Lower lobe of right lung (tissue), 2 donors: ENCODE data around the gene KCNG1. TPM values are rescaled to one million over a fixed set of nuclear protein-coding genes. Genes with fewer than 3 reads are reported as not detected.
"Not testable (repeated sequence)": the region's sequence is repeated elsewhere in the genome, so short reads cannot be mapped to it uniquely, and the experiment has no call there.

Source experiments
- ATAC-seq, 2 donors: fragments of 200-7000 bp; cut with Tn5 transposase; one replicate each; pipeline ENCODE4 v1.9.1; 2020 to 2022; ENCODE audit warnings: mild to moderate bottlenecking in 2 of 2, moderate library complexity in 2 of 2
- DNase-seq: peaks from one replicate; pipeline ENCODE4 v3.0.0-alpha.2; 2020
- H3K27ac ChIP-seq: fragments of 200-600 bp; one replicate; pipeline ENCODE4 v1.8.0; 2022
- H3K27me3 ChIP-seq: fragments of 200-600 bp; one replicate; pipeline ENCODE4 v1.8.0; 2022; ENCODE audit warnings: low read depth
- H3K36me3 ChIP-seq: fragments of 200-600 bp; one replicate; pipeline ENCODE4 v1.8.0; 2022; ENCODE audit warnings: mild to moderate bottlenecking
- H3K4me1 ChIP-seq: fragments of 200-600 bp; one replicate; pipeline ENCODE4 v1.8.0; 2022
- H3K4me3 ChIP-seq: fragments of 200-600 bp; one replicate; pipeline ENCODE4 v1.8.0; 2022; ENCODE audit warnings: mild to moderate bottlenecking
- H3K9me3 ChIP-seq: fragments of 200-600 bp; one replicate; pipeline ENCODE4 v1.8.0; 2022
- intact Hi-C: fragments of 100-400 bp; cut with DNase I; formaldehyde crosslinking; loops from one replicate; pipeline ENCODE4 v1.11.0; 2022
- total RNA-seq: library from RNA; stranded (reverse); fragmentation: NEBNext Ultra II Directional; extraction: Animal tissue kit (Norgen Biotek cat#: 25700); gene quantifications from one replicate; pipeline ENCODE4 v1.2.1, GENCODE V29; 2021
- TF ChIP-seq, protein P1 (sequence below): fragments of 200-600 bp; IDR thresholded peaks from one replicate; pipeline ENCODE4 v1.8.0; 2022; ENCODE audit warnings: antibody characterized with exemption, mild to moderate bottlenecking
- donor health status: DM: no; HTN: yes; CAD: no; lungs with severe emphysema.

The KCNG1 gene
- total RNA-seq, 1 donor from 2014 or later: not detected

DNA sequence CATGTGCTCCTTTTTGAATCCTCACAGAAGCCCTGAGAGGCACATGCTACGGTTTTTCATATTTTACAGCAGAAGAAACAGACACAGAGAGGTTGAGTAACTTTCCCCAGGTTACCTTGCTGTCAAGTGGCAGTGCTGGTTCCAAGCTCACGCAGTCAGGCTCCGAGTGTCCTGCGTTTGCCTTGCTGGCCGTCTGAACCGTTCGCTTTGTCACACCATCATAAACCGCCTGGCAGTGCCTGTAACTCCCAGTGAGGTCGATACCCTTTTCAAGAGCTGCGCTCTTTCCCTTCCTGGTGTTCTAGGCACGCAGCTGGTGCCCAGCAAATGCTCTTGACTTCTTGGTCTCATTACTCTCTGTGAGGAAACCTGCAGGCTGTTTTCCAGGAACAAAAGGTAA is 31.3 kb upstream of the KCNG1 start:
- intact Hi-C loops: no loop called here
- Histone ChIP-seq H3K27ac (no peak overlapping the region), H3K9me3 (no peaks in the 10 kb centered on the region), H3K4me1 (no peaks in the 10 kb centered on the region), H3K36me3 (no peaks in the 10 kb centered on the region), H3K27me3 (peaks cover 29% of the 10 kb centered on the region), H3K4me3 (no peak overlapping the region)
- no peak for DNase-seq
- no peak for ATAC-seq
- TF ChIP-seq, protein P1, sequence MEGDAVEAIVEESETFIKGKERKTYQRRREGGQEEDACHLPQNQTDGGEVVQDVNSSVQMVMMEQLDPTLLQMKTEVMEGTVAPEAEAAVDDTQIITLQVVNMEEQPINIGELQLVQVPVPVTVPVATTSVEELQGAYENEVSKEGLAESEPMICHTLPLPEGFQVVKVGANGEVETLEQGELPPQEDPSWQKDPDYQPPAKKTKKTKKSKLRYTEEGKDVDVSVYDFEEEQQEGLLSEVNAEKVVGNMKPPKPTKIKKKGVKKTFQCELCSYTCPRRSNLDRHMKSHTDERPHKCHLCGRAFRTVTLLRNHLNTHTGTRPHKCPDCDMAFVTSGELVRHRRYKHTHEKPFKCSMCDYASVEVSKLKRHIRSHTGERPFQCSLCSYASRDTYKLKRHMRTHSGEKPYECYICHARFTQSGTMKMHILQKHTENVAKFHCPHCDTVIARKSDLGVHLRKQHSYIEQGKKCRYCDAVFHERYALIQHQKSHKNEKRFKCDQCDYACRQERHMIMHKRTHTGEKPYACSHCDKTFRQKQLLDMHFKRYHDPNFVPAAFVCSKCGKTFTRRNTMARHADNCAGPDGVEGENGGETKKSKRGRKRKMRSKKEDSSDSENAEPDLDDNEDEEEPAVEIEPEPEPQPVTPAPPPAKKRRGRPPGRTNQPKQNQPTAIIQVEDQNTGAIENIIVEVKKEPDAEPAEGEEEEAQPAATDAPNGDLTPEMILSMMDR: no peak

DNA sequence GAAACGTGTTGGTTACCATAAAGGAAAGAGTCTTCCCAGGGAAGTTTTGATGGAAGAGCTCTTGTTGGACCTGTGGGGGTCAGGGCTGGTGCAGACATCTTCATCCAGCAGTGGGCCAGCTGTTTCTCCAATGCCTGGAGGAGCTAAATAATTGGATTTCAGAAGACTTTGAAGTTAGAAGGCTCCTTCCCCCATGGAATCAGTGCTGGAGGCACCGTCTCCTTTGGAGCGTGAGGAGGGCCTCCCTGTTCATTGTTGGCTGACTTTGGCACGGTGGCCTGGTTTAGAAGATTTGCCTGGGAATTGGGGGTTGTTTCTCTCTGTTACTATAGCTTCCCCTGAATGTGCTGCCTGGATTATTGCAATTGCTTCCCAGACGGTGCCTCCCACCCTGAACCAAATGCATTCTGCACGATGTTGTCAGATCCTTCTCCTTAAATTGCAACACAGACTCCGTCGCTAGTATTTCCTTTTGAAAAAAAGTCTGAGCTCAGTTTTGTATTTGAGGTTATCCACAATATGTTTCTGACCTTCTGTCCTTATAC is 27.7 kb upstream of the KCNG1 start:
- no peaks in the 10 kb centered on the region for H3K9me3 ChIP-seq
- peaks cover 9% of the 10 kb centered on the region for H3K27me3 ChIP-seq
- no peak overlapping the region for H3K27ac ChIP-seq
- intact Hi-C loops: no loop called here
- DNase-seq (no peak), ATAC-seq (no peak)
- no peaks in the 10 kb centered on the region for H3K36me3 ChIP-seq
- no peaks in the 10 kb centered on the region for H3K4me1 ChIP-seq
- TF ChIP-seq, protein P1: no peak
- H3K4me3 ChIP-seq: no peak overlapping the region

DNA sequence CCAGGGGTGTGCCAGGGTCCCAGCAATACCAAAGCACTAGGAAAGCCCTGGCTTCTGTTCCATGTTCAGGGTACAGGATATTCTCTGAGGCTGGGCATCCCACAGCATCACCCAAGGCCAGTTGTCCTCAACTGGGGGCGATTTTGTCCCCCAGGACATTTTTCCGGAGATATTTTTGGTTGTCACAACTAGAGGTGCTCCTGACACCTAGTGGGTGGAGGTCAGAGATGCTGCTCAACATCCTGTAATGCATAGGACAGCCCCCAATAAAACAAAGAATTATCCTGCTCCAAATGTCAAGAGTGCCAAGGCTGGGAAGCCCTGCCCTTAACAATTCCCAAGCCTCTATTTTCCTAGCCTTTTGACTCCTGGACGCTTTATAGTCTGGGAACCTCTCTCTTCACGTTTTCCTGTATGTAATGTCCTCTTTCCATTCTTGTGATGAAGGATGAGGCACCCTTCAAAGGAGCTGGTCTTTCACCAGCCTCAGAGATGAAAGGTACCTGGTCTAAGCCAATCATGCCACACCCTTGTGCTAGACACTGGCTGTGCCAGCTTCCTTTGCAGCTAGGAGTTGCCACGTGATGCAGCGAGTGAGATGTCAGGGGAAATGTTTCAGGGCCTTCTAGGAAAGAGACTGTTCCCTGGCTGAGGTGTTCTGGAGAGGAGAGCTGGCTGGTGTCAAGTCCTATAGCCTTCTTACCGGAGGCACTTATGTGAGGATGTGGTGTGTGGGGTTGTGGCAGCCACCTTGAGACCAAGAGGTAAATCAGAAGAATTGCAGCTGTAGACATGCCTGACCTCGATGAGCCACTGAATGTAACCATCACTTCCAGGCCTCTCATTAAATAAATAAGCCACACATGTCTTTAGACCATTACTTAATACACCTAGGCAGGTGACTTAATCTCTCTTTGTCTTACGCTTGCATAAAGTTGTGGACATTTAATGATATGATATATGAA is 23.4 kb upstream of the KCNG1 start:
- ATAC-seq (no peak), DNase-seq (no peak)
- intact Hi-C loops: no loop called here

DNA sequence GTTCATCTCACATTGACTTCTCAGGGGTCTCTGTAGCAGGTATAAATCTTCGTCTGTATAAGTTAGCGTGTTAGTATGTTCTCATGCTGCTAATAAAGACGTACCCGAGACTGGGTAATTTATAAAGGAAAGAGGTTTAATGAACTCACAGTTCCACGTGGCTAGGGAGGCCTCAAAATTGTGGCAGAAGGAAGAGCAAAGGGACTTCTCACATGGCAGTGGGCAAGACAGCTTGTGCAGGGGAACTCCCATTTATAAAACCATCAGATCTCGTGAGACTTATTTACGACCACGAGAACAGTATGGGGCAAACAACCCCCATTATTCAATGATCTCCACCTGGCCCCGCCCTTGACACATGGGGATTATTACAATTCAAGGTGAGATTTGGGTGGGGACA is 22.6 kb upstream of the KCNG1 start:
- H3K4me1 ChIP-seq, H3K9me3 ChIP-seq, intact Hi-C loops, H3K27ac ChIP-seq, H3K36me3 ChIP-seq, H3K4me3 ChIP-seq, DNase-seq, ATAC-seq: not testable (repeated sequence)
- H3K27me3 ChIP-seq: peaks cover 26% of the 10 kb centered on the region

More for the DNA sequence above, 23.4 kb upstream of the KCNG1 start:
- Histone ChIP-seq H3K27me3 (peaks cover 18% of the 10 kb centered on the region), H3K4me3 (no peak overlapping the region), H3K27ac (no peak overlapping the region), H3K9me3 (no peaks in the 10 kb centered on the region), H3K36me3 (no peaks in the 10 kb centered on the region), H3K4me1 (no peaks in the 10 kb centered on the region)
- TF ChIP-seq, protein P1: no peak

DNA sequence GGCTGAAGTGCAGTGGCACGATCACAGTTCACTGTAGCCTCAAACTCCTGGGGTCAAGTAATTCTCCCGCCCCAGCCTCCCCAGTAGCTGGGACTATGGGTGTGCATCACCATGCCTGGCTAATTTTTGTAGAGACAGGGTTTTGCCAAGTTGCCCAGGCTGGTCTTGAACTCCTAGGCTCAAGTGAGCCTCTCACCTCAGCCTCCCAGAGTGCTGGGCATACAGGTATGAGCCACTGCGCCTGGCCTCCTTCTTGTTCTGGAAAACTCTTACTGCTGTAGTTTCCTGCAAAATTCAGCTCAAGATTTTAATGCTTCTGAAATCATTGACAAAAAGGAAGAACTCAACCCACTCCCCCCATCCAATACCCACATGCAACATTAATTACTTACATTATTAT is 21.9 kb upstream of the KCNG1 start:
- intact Hi-C loops: no loop called here
- no peaks in the 10 kb centered on the region for H3K4me1 ChIP-seq
- H3K9me3 ChIP-seq: no peaks in the 10 kb centered on the region
- H3K36me3 ChIP-seq: no peaks in the 10 kb centered on the region
- H3K4me3 ChIP-seq: no peak overlapping the region
- TF ChIP-seq, protein P1: no peak
- DNase-seq: no peak
- no peak for ATAC-seq
- no peak overlapping the region for H3K27ac ChIP-seq
- peaks cover 27% of the 10 kb centered on the region for H3K27me3 ChIP-seq

DNA sequence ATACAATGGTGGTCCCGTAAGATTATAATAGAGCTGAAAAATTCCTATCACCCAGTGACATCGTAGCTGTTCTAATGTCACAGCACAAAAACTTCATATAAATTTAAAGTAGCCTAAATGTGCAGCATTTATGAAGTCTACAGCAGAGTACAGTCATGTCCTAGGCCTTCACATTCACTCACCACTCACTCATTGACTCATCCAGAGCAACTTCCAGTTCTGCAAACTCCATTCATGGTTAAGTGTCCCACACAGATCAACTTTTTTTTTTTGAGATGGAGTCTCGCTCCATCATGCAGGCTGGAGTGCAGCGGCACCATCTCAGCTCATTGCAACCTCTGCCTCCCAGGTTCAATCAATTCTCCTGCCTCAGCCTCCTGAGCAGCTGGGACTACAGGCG is 20.9 kb upstream of the KCNG1 start:
- TF ChIP-seq, protein P1: no peak
- no peaks in the 10 kb centered on the region for H3K36me3 ChIP-seq
- H3K4me3 ChIP-seq: no peak overlapping the region
- intact Hi-C loops: no loop called here
- H3K4me1 ChIP-seq: no peaks in the 10 kb centered on the region
- no peak overlapping the region for H3K27ac ChIP-seq
- peaks cover 27% of the 10 kb centered on the region for H3K27me3 ChIP-seq
- ATAC-seq: no peak
- no peaks in the 10 kb centered on the region for H3K9me3 ChIP-seq
- DNase-seq: no peak
